ENCODE data around the gene SYT3. TPM values are rescaled to one million over a fixed set of nuclear protein-coding genes. Genes with fewer than 3 reads are reported as not detected.

The SYT3 gene
- total and polyA plus RNA-seq, 2 of the 8 experiments (the other 6 are each of a cell fraction or from before 2014, with no cell fraction given), result 6.7 to 17.3 TPM

DNA sequence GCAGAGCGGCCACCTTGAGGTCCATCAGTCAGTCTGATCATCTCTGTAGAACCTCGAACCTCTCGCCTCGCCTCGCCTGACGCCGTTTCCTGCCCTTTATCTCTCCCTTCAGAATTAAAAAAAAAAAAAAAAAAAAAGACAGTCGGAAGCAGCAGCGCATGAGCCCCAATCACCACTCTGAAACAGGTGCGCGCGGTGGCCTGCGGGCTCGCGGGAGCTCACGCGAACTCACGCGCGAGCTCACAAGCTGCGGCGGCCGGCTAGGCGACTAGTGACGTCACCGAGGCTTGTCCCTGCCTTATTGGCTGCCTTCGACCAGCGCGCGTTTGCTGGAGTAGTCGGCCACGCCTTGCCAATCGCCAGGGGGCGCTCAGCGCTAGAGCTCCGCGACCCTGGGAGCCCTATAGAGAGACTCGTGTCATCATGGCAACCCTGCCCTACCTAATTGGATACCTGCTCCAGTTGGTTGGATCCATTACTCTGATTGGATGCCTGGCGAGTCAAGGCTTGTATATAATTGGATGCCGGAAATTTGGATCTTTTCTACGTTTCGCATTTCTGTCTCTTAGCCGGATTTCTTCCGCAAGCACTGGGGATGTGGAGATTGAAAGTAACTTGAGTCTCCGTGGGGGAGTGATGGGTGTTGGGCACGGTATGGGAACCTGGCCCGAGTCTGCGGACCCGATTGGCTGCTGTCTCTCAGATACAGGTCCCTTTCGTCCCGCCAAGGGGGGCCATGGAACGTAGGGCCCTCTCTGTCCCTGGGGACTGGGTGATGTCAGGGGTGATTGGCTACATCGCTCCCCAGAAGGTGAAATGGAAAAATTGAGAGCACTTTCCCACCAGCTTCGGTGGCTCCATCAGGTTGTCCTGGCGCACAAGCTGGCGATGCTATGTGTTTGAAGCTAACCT lies 31.6 kb downstream of the SYT3 start (continued):
- TF ChIP-seq CTBP2 (IDR thresholded peaks at IDR 0.05; ENCODE audit: borderline replicate concordance, insufficient read depth, insufficient read length, low read length), result no peak
- TF ChIP-seq GABPA (IDR thresholded peaks at IDR 0.05; ENCODE audit: borderline replicate concordance, insufficient read depth, low read length), result no peak
- 0 out of 2 replicates have a peak, but pooled peaks have one; percentile 5 for TF ChIP-seq JUN (IDR thresholded peaks at IDR 0.05; ENCODE audit: low read depth, low read length)
- no peak for TF ChIP-seq SIX5 (IDR thresholded peaks at IDR 0.05; ENCODE audit: low read depth, low read length)
- TF ChIP-seq SP1 (IDR thresholded peaks at IDR 0.05; ENCODE audit: low read depth, low read length), result peak; percentile 85
- TF ChIP-seq BACH1 (IDR thresholded peaks at IDR 0.05; ENCODE audit: low read length), result no peak
- no peak for TF ChIP-seq SAP30 (IDR thresholded peaks at IDR 0.05; ENCODE audit: insufficient read depth, insufficient replicate concordance, low read length)
- TF ChIP-seq ASH2L (IDR thresholded peaks at IDR 0.05; ENCODE audit: low read length), result peak; percentile 22
- TF ChIP-seq SIRT6 (IDR thresholded peaks at IDR 0.05; ENCODE audit: low read length), result no peak
- peak; percentile 87; the same call in 1 of the 2 replicates for TF ChIP-seq ATF2 (IDR thresholded peaks at IDR 0.05; ENCODE audit: low read length)
- no peak for TF ChIP-seq PHF8 (conservative IDR thresholded peaks at IDR 0.05; ENCODE audit: low read depth, low read length)
- TF ChIP-seq NRF1 (IDR thresholded peaks at IDR 0.05; ENCODE audit: low read depth, low read length), result no peak
- 0 out of 2 replicates have a peak, but pooled peaks have one; percentile 19 for TF ChIP-seq TAF1 (IDR thresholded peaks at IDR 0.05; ENCODE audit: low read depth, low read length)
- TF ChIP-seq CREB1 (IDR thresholded peaks at IDR 0.05), result peak; percentile 96
- no peak for TF ChIP-seq NANOG (IDR thresholded peaks at IDR 0.05; ENCODE audit: insufficient read depth, low read depth, low read length, poor library complexity, severe bottlenecking)
- no peak for TF ChIP-seq POLR2A (IDR thresholded peaks at IDR 0.05; ENCODE audit: control extremely low read depth in 1 of 2, low read depth in 2 of 2, low read length in 2 of 2)
- TF ChIP-seq EGR1 (IDR thresholded peaks at IDR 0.05; ENCODE audit: borderline replicate concordance, low read depth, low read length), result no peak
- TF ChIP-seq BRCA1 (IDR thresholded peaks at IDR 0.05; ENCODE audit: low read depth, low read length), result peak; percentile 87
- no peak for TF ChIP-seq SIN3A (conservative IDR thresholded peaks at IDR 0.05 in 1 of 2, IDR thresholded peaks at IDR 0.05 in 1 of 2; ENCODE audit: low read depth in 1 of 2, low read length in 2 of 2)
- TF ChIP-seq HDAC2 (IDR thresholded peaks at IDR 0.05; ENCODE audit: borderline replicate concordance in 1 of 2, low read depth in 2 of 2, low read length in 2 of 2), result no peak
- TF ChIP-seq CEBPB (IDR thresholded peaks at IDR 0.05; ENCODE audit: low read depth, low read length), result no peak
- peak; percentile 99 for TF ChIP-seq RFX5 (IDR thresholded peaks at IDR 0.05; ENCODE audit: borderline replicate concordance, low read depth, low read length)
- TF ChIP-seq CHD2 (IDR thresholded peaks at IDR 0.05; ENCODE audit: low read length), result peak; percentile 96

Data from H1 (cell line).